ENCODE measurements around the gene PHLDB1. TPM values are rescaled to one million over a fixed set of nuclear protein-coding genes. Genes with fewer than 3 reads are reported as not detected.

PHLDB1 gene
- total RNA-seq, 1 donor from 2014 or later: 71.8 TPM

DNA sequence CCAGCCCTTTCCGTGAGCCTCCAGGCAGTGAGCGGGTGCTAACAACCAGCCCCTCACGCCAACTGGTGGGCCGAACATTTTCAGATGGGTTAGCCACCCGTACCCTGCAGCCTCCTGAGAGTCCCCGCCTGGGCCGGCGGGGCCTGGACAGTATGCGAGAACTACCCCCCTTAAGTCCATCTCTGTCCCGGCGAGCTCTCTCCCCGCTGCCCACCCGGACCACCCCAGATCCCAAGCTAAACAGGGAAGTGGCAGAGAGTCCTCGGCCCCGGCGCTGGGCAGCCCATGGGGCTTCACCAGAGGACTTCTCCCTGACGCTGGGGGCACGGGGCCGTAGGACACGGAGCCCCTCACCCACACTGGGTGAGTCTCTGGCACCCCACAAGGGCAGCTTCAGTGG lies 20.6 kb downstream of the PHLDB1 start:
- H3K4me1 ChIP-seq: peaks cover 53% of the 10 kb centered on the region
- intact Hi-C loops (cut with DNase I): no loop called here
- no peak for DNase-seq
- peaks cover 64% of the 10 kb centered on the region for H3K36me3 ChIP-seq
- H3K9me3 ChIP-seq: no peaks in the 10 kb centered on the region
- H3K27ac ChIP-seq: no peak overlapping the region
- no peaks in the 10 kb centered on the region for H3K27me3 ChIP-seq (ENCODE audit: low read depth)
- no peak for ATAC-seq
- TF ChIP-seq, protein P1, sequence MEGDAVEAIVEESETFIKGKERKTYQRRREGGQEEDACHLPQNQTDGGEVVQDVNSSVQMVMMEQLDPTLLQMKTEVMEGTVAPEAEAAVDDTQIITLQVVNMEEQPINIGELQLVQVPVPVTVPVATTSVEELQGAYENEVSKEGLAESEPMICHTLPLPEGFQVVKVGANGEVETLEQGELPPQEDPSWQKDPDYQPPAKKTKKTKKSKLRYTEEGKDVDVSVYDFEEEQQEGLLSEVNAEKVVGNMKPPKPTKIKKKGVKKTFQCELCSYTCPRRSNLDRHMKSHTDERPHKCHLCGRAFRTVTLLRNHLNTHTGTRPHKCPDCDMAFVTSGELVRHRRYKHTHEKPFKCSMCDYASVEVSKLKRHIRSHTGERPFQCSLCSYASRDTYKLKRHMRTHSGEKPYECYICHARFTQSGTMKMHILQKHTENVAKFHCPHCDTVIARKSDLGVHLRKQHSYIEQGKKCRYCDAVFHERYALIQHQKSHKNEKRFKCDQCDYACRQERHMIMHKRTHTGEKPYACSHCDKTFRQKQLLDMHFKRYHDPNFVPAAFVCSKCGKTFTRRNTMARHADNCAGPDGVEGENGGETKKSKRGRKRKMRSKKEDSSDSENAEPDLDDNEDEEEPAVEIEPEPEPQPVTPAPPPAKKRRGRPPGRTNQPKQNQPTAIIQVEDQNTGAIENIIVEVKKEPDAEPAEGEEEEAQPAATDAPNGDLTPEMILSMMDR (IDR thresholded peaks at IDR 0.05): no peak
- H3K4me3 ChIP-seq: no peak overlapping the region

DNA sequence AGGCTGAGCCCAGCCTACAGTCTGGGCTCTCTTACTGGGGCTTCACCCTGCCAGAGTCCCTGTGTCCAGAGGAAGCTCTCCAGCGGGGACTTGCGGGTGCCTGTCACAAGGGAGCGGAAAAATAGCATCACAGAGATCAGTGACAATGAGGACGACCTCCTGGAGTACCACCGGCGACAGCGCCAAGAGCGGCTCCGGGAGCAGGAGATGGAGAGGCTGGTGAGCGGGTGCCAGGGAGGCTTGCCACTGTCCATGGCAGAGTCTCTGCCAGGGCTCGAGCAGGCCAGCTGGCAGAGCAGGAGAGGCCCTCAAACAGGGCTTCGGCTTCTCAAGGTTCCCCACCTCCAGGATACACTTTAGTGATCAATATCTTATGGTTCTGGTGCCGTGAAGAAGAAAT lies 21.0 kb downstream of the PHLDB1 start:
- peaks cover 64% of the 10 kb centered on the region for H3K36me3 ChIP-seq
- no peak overlapping the region for H3K27ac ChIP-seq
- TF ChIP-seq, protein P1 (IDR thresholded peaks at IDR 0.05): no peak
- H3K4me3 ChIP-seq: no peak overlapping the region
- no peaks in the 10 kb centered on the region for H3K9me3 ChIP-seq
- H3K4me1 ChIP-seq: peaks cover 53% of the 10 kb centered on the region
- H3K27me3 ChIP-seq (ENCODE audit: low read depth): no peaks in the 10 kb centered on the region
- ATAC-seq (no peak), DNase-seq (no peak)
- intact Hi-C loops (cut with DNase I): no loop called here

DNA sequence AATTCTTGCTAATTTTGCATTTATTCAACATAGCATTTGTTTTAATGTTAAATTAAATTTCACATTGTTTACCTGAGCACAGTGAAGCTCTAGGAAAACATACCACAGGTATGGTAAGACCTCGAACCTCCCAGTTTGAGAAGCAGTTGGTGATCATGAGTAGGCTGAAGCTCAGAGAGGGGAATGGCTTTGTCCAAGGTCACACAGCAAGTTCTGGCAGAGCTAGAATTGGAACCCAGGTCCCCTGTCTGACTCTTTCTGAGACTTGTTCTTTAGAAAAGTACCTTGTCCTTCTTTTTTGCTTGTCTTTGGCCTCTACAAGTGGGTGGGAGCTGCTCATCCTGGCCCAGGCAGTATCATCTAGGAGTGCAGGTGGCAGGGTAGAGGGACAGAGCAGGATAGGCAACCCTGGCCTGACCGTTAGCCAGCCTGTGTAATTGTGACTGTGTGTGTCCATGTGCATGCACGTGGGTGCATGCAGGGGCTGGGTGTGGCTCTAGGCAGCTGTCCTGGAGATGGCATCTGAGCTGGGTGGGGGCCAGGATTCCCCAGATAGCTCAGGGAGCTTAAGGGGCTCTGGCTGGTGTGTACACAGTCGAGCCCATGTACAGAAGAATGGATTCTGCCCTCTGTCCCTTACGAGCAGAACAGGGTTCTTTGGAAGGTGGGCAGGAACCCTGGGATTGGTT lies 21.6 kb downstream of the PHLDB1 start:
- Histone ChIP-seq H3K36me3 (peaks cover 64% of the 10 kb centered on the region), H3K4me3 (no peak overlapping the region), H3K9me3 (no peaks in the 10 kb centered on the region), H3K27ac (no peak overlapping the region), H3K4me1 (peaks cover 58% of the 10 kb centered on the region), H3K27me3 (ENCODE audit: low read depth) (no peaks in the 10 kb centered on the region)
- ATAC-seq: no peak
- TF ChIP-seq, protein P1 (IDR thresholded peaks at IDR 0.05): no peak
- no peak for DNase-seq
- intact Hi-C loops (cut with DNase I): no loop called here

DNA sequence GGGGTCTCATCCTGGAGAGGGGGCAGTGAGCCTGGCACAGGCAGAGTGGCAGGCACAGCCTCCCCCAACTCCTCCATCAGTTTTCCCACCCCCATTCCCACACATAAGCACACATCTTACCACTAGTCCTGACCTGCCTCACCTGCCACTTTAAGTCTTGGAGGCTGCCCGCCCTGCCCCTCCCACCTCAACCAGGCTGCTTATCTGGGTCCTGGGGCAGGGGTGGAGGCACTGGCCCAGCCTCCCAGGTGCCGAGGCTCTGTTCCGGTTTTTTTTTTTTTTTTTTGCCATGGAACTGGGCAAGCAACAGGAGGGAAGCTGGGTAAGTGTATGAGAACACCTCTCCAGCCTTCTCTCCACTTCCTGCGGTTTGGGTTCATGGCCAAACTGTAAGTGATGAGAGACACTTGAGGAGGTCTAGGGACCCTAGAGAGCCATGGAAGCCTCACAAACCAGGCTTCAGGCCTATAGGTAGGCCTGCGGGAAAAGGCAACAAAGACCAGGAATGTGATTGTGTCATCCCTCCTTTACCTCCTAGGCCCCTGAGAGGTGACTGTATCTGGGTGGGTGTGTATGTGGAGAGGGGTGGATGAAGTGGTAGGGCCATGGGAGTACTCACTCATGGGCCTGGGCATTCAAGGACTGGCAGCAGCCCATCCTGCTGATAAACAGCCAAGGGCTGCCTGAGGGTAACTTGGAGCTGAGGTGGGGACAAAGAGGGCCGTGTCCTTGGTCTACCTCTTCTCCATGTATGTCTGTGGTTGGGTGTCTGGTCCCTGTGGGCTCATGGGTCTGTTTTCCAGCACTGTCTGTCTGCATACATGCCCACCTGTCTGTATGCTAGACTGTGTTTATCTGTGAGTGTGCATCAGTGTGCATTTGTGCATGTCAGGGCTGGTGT lies 22.6 kb downstream of the PHLDB1 start:
- intact Hi-C loops (cut with DNase I): no loop called here
- DNase-seq: peak; percentile 78
- peak overlapping the region; percentile 56 for H3K27ac ChIP-seq
- H3K4me3 ChIP-seq: no peak overlapping the region
- H3K27me3 ChIP-seq (ENCODE audit: low read depth): no peaks in the 10 kb centered on the region
- TF ChIP-seq, protein P1 (IDR thresholded peaks at IDR 0.05): no peak
- peaks cover 62% of the 10 kb centered on the region for H3K4me1 ChIP-seq
- ATAC-seq: peak; percentile 68 to 80
- no peaks in the 10 kb centered on the region for H3K9me3 ChIP-seq
- H3K36me3 ChIP-seq: peaks cover 61% of the 10 kb centered on the region

DNA sequence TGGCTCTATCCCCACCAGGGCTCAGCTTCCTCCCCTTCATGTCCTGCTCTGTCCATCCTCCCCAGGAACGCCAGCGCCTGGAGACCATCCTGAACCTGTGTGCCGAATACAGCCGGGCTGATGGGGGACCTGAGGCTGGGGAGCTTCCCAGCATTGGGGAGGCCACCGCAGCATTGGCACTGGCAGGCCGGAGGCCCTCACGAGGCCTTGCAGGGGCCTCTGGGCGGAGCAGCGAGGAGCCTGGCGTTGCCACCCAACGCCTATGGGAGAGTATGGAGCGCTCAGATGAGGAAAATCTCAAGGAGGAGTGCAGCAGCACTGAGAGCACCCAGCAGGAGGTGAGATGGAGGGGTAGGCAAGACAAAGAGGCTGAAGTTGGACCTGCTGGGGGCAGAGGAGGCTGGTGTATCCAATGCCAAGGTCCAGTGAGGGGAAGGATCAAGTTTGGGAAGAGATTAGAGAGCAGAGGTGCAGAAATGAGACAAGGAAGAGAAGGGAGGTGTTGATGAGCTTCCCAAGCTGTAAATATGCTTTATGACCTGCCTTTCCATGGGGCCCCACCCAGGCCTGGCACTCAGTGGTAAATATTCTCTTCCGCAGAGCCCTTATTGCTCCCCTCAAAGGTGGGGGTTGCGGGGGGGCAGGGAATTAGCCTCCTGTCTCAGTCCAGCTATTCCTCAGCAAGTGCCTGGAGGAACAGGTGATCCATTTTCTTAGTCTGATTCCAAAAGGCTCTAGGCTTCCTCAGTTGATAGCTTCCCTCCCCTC lies 23.9 kb downstream of the PHLDB1 start:
- Histone ChIP-seq H3K4me3 (no peak overlapping the region), H3K4me1 (peaks cover 65% of the 10 kb centered on the region), H3K36me3 (peaks cover 60% of the 10 kb centered on the region), H3K27ac (no peak overlapping the region), H3K27me3 (ENCODE audit: low read depth) (no peaks in the 10 kb centered on the region), H3K9me3 (no peaks in the 10 kb centered on the region)
- ATAC-seq: no peak
- TF ChIP-seq, protein P1 (IDR thresholded peaks at IDR 0.05): no peak
- intact Hi-C loops (cut with DNase I): no loop called here
- no peak for DNase-seq

All from lower lobe of right lung (tissue), 2 donors.